HG02642 (cell line): ENCODE data around the gene ASH1L.
"Not testable (repeated sequence)": the region's sequence is repeated elsewhere in the genome, so short reads cannot be mapped to it uniquely, and the experiment has no call there.

Source experiments
- ATAC-seq: cut with Tn5 transposase; IDR thresholded peaks from one replicate; pipeline ENCODE4 v1.9.1; 2021; ENCODE audit warnings: mild to moderate bottlenecking; ENCODE audit not compliant: unreplicated experiment, poor library complexity

ASH1L gene

DNA sequence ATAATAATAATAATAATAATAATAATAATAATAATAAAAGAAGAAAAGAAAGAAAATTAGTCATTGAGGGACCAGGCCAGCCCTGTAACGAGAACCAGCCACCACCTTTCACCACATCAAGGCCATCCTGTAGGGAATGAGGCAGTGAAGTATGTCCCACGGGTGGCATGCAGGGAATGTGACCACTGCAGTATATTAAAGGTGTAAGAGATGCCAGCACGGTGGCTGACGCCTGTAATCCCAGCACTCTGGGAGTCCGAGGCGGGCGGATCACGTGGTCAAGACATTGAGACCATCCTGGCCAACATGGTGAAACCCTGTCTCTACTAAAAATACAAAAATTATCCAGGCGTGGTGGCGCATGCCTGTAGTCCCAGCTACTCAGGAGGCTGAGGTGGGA, 271.6 kb downstream of the ASH1L start:
- not testable (repeated sequence) for ATAC-seq

DNA sequence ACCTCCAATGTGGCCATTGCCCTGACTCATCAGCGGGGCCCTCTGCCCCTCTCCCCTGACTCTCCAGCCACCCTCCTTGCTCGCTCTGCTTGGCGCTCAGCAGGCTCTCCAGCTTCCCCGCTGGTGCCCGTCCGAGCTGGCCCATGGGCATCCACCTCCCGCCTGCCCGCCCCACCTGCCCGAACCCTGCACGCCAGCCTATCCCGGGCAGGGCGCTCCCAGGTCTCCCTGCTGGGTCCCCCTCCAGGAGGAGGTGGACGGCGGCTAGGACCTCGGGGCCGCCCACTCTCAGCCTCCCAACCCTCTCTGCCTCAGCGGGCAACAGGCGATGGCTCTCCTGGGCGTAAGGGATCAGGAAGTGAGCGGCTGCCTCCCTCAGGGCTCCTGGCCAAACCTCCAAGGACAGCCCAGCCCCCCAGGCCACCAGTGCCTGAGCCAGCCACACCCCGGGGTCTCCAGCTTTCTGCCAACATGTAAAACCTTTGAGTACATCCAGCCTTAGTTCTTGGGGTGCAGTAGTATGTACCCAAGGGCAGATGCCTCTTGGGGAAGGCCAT, 274.5 kb downstream of the ASH1L start:
- ATAC-seq, result no peak

DNA sequence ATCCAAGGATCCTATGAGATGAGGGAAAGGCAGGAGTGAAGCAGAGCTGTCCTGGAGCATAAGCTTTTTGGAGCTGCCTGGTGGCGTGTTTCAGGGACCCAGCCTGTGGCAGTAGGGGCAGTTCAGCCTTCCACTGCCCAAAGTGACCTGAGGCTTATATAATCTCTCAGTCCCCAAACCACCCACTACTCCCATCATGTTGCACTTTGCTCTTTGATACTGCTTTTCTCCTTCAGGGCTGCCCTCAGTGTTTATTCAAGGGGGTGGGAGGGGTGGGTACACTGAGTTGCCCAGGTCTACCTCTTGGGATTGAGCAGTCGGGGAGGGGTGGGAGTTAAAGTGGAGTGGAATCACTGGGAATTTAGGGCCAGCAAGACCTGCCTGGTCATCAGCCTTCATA, 276.1 kb downstream of the ASH1L start:
- ATAC-seq, result no peak

DNA sequence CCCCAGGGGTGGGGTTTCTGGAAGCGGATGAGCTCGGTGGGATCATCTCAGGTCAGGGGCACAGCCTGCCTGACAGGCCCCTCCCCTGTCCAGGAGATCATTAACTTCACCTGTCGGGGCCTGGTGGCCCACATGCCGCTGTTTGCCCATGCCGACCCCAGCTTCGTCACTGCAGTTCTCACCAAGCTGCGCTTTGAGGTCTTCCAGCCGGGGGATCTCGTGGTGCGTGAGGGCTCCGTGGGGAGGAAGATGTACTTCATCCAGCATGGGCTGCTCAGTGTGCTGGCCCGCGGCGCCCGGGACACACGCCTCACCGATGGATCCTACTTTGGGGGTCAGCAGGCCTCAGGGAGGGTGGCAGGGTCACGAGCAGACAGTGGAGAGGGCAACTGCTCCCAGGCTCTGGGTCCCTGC, 277.0 kb downstream of the ASH1L start:
- ATAC-seq, result no peak
